Upper lobe of left lung (tissue), 4 donors: ENCODE data around the gene SAP30BP.

ENCODE experiments used
- CTCF ChIP-seq, 6 experiments: fragments of 450-650 bp in 4 of 6; fragments of 200-600 bp in 2 of 6; sonication (generic) in 2 of 6; IDR thresholded peaks; one replicate each; pipeline ENCODE4 v1.5.1; 2016 to 2019; ENCODE audit warnings: antibody characterized with exemption in 6 of 6
- EP300 ChIP-seq, 4 donors: sonication (generic); formaldehyde crosslinking; IDR thresholded peaks; one replicate each; pipeline ENCODE4 v1.5.1; 2017; ENCODE audit warnings: antibody characterized with exemption in 4 of 4, control low read depth in 2 of 4
- POLR2A ChIP-seq, 4 donors: fragments of 450-650 bp; IDR thresholded peaks; one replicate each; pipeline ENCODE4 v1.5.1; 2016 to 2017; ENCODE audit warnings: antibody characterized with exemption in 4 of 4, mild to moderate bottlenecking in 2 of 4
- POLR2AphosphoS5 ChIP-seq, 2 donors: sonication (generic); formaldehyde crosslinking; IDR thresholded peaks; one replicate each; pipeline ENCODE4 v1.5.1; 2017; ENCODE audit warnings: antibody characterized with exemption in 2 of 2

- TF ChIP-seq CTCF (IDR thresholded peaks at IDR 0.05) (no peak), POLR2A (IDR thresholded peaks at IDR 0.05) (no peak), EP300 (IDR thresholded peaks at IDR 0.05) (no peak), POLR2AphosphoS5 (IDR thresholded peaks at IDR 0.05) (no peak)
These were observed 62.9 kb downstream of the SAP30BP start for GRCh38 chr17:75730065-75730464.
